ENCODE measurements around the gene SLC25A10.

SLC25A10 gene, protein sequence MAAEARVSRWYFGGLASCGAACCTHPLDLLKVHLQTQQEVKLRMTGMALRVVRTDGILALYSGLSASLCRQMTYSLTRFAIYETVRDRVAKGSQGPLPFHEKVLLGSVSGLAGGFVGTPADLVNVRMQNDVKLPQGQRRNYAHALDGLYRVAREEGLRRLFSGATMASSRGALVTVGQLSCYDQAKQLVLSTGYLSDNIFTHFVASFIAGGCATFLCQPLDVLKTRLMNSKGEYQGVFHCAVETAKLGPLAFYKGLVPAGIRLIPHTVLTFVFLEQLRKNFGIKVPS

DNA sequence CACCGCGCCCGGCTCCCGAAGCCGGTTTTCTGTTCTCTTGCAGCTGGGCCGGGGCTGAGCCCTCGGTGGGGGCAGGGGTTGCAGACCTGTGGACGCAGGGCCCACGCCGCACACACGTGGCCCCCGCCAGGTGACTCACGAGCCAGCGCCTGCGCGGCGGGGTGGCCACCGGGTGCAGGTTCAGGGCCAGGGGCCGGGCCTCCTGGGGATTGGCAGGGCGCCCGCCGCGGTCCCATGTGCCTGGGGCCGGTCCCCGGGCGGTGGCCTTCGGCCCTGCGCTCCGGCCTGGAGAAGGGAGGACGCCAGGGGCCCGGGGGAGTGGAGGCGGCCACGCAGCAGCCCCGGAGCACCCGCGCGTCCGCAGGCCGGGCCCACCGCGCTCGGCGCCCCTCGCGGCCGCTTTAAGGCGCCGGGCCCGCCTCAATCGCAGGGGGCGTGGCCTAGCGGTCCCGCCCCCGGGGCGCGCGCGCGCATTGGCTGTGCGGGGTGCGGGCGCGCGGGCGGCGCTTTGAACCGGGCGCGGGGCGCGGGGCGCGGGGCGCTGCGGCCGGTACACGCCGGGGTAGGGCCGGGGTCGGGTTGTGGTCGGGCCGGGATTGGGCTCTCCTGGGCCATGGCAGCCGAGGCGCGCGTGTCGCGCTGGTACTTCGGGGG is at the start of gene SLC25A10:
TSS of gene SLC25A10 (plus strand) at position 471 of the 654 bp plus-strand sequence. CDS start at position 614, 143 bp downstream.
- DNase-seq = peak; percentile 83

DNA sequence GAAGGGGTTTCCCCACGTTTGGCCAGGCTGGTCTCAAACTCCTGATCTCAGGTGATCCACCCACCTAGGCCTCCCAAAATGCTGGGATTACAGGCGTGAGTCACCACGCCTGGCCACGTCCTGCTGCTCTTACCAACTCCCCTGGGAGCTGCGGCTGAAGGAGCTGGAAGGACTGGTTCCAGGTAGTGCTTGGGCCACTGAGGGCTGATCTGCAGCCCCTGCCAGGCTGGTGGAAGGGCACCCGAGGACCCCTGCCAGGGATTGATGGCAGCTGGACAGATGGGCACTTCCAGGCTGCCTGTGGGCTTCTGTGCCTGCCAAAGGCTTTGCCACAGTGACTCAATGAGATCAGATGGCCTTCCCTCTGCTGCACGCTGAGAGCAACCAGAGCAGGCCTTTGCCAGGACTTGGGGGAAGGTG is 48.0 kb upstream of the SLC25A10 start:
- no peak for DNase-seq

DNA sequence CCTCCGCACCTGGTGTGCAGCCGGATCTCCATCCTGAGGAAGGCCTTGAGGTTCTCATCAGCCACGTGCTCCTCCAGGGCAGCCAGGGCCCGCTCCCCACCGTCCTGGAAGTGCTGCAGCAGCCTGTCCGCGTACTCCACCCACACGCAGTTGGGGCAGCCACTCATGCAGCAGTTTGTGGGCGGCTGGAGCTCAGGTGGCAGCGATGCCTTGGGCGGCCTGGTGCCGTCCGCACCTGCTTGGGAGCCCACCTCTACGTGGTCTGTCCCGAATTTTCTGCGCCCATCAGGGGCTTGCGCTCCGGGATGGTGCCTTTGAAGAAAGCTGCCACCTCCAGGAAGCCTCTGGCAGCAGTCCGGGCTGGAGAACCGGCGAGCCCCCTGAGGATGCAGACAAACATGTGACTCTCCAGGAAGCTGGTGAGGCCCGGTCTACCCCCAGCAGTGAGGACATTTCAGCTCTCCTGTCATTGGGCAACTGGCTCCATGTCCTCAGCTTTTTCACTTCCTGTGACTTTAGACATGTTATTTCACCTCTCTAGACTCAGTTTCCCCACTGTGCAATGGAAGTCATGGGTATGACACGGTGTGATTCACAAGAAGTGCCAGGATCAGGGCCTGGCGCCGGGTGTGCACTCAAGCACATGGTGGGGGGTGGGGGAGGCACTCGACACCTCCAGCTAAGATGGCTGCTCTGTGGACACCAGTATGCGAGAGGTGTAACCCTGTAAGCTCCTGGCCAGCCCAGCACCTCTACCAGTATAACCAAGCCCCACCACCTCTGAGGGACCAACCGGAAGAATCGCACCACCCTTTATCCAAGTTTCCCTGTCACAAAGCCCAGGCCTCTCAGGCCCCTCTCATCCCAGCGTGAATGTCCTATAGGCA is 46.6 kb upstream of the SLC25A10 start:
- peak; percentile 72 for DNase-seq

DNA sequence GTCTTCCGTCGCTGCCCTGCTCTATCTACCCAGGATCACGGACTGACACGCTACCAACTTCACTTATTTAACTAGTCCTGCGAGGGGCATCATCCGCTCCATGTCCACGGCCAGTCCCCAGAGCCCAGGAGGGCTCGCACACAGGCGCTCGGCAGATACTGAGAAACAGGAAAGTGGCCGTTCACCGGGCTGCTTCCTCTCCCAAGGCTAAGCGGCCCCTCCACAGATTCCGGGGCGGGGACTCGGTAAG is 46.1 kb upstream of the SLC25A10 start:
- DNase-seq = peak; percentile 27

DNA sequence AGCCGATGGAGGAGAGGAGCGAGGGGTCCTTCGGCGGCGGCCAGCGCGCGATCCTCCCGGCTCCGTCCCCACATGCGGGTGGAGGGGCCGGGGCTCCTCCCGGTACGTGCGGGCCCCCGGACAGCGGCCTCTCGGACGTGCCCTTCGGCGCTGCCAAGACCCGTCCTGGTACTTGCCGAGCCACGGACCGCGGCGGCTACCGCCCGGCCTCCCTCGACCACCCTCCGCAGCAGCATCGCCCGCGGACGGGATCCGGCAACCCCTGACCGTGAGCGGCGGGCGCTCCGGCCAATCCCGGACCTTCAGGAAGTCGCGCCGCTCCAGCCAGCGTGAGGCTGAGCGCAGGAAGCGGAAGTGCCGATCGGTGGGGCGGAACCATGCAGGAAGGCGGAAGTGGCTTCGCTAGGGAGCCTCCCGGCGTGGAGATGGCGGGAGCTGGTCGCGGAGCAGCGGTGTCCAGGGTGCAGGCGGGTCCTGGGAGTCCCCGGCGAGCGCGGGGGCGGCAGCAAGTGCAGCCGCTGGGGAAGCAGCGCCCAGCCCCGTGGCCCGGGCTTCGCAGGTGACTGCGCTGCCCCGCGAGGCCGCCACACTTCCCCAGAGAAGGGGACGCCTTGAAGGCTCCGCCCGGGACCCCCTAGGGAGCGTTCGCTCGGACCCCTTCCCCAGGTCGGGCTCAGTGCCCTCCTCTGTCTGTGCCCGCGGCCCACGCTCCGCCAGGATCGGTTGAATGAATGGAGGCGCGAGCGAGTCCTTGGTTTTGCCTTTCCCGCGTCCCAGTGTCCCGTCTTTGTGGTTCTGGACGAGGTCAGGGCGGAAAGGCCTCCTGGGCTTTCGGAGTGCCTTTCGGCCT is 45.5 kb upstream of the SLC25A10 start, which contains the start of the genes CCDC137 and OXLD1:
TSS of gene CCDC137 (plus strand) at position 396 of the 850 bp plus-strand sequence. CDS start at position 426, 30 bp downstream.
TSS of gene OXLD1 (minus strand) at position 264 of the 850 bp plus-strand sequence. CDS start at position 236, 28 bp downstream.
- peak; percentile 95 for DNase-seq

DNA sequence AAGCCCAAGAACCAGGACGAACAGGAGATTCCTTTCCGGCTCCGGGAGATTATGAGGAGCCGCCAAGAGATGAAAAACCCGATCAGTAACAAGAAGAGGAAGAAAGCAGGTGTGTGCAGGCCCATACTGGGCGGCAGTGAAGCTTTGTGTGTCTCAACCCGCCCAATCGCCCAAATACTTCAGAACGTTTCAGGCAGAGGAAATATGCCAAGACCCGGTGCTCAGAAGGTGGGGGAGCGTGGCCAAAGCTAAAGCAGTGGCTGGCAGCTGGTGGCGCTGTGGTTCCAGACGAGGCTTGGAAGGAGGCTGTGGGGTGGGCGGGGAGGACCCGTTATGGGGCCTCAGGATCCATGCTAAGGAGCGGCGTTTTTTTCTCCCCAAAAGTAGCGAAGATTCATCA is 44.3 kb upstream of the SLC25A10 start:
- DNase-seq = no peak

DNA sequence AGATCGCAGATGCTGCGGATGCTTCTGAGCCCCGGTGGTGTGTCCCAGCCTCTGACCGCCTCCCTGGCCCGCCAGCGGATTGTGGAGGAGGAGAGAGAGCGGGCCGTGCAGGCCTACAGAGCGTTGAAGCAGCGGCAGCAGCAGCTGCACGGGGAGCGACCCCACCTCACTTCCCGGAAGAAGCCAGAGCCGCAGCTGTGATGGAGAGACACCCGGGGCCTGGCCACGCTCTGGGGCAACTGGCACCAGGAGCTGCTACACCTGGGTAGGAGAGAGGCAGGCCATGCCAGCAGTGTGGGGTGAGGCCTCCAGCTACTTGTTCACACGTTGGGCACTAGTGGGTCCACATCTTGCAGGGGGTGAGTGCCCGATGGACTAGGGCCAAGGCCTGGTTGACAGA is 39.6 kb upstream of the SLC25A10 start:
- DNase-seq = no peak

DNA sequence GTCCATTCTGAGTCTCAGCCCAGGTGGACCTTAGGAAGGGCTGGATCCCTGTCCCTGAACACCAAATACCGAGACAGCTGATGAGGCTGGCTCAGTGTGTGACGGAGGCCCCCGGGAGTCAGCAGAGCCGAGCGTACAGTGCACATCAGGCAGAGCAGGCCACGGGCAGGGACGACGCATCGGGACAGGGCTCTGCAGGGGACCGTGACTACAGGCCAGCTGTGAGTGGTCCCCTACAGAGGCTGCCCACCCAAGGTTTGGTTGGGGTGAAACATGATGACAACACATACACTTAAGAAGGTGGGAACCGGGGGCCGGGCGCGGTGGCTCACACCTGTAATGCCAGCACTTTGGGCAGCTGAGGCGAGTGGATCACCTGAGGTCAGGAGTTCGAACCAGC is 39.1 kb upstream of the SLC25A10 start:
- DNase-seq = no peak

DNA sequence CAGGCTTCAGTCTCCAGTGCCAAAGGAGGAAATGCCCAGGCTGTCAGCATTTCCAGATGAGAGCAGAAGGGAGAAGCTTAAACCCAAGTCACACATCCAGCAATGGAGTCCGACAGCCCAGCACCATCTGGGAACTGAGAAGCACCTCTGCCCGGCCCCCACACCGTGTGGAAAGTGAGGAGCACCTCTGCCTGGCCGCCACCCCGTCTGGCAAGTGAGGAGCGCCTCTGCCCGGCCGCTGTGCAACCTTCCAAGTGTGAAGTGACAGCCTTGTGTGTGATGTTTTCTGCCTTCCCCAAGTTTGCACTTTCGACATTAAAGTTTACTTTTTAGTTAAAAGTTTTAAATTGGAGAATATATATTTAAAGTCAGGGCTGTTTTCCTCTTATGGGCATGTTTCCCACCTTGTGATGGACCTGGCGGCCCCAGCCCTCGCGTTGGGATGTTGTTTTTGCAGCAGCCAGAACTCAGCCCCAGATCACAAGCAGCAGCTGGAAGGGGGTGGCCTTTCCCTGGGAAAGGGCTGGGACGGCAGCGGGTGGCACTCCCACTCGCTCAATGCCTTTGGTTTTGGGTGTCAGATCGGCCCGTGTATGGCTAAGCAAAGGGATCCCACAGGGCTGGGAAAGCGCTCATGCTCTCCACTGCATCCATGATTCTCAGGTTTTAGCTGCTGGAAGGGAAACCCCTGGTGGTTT is 38.4 kb upstream of the SLC25A10 start:
- DNase-seq = no peak

DNA sequence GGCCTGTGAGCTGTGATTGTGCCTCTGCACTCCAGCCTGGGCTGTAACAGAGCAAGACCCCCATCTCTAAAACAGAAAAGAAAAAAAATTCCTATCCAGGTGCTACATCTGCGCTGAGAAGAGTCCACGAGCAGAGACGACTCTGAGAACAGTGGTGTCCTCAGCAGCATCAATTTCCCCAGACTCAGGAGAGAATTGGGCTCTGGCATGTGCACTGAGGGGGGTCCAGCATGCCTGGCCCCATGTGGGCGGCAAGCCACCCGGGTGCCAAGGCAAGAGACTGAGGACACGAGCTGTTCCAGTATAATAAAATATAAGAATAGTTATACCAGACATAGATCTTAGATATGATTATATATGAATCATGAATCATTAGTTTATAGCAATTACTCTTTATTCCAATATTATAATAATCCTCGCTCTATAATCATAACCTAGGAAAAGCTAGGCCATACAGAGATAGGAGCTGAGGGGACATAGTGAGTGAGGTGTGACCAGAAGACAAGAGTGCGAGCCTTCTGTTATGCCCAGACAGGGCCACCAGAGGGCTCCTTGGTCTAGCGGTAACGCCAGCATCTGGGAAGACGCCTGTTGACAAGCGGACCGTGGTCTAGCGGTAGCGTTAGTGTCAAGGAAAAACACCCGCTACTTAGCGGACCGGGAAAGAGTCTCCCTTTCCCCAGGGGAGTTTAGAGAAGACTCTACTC is 36.4 kb upstream of the SLC25A10 start:
- peak; percentile 37 for DNase-seq

DNA sequence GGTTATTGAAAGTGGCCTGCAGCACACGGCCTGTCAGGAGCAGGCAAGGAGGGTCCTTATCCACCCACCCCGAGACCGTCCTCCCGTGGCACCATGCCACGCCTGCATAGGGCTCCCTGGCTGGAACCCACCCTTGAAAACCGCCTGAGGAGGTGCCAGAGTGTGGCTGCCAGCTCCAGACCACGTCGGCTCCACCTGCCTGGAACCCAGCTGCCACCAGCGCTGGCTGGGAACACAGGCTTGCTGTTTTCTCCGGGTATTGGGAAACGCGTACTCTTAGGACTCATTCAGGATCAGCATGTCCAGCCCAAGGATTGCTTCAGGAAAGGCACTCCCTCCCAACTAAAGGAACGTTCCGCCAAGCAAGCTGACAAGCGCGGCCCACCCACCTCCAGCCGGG is 35.2 kb upstream of the SLC25A10 start:
- DNase-seq = no peak

DNA sequence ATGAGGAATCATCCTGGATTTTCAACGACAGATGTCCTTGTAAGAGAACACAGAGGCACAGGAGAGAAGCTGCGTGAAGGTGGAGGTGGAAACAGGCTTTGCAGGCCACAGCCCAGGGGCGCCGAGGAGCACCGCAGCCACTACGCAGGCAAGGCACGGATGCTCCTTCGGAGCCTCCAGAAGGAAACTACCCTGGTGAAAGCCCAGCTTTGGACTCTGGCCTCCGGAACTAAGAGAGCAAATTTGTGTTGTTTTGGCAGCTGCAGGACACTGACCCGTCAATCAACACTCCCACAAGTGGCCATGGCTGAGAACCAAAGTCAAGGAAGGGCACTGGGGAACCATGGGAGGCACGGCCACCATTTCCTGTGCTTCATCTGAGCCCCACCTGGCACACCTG is 31.9 kb upstream of the SLC25A10 start:
- DNase-seq = no peak

DNA sequence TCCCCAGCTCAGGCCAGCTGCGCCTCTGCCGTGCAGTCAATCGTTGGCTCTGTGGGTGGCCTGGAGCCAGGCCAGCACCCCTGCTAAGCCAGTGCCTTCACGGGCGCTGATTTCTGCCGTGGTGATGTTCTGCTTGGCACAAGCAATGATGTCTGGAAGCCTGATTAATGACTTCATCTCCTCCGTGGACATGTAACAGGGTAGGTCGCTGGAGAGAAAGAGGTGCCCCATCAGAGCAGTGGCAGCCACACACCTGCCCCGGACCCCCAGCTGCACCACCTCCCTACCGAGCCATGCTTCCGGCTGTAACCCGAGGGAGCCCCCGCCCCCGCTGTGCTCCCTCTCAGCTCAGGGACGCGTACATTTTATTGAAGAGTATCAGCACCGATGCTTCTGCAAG is 30.4 kb upstream of the SLC25A10 start:
- DNase-seq = no peak

DNA sequence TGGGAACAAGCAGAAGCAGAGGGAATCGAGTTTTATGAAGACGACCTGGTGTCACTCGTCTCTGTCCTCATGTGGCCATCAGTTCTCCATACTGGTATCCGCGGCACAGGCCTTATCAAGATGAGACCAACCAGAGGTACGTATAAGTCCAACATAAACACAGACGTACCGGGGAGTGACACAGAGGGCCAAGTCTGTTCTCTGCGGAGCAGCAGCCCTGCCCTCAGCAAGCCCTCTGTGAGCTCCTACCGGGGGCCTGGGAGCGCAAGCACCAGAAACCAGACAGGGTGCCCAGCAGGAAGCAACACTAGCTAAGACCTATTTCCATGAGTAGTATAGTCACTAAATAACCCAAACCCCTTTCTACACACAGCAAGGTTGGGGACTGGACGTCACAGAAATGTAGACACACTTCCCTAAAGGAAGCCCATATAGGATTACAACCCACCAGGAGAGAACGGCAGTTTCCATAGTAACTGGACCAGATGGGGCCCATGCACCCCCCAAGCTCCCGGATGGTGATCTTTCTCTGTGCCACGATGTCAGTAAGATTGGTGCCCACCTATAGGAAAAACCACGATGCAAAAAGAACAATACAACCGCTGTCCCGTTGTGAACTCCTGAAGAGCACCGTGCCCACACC is 29.4 kb upstream of the SLC25A10 start:
- no peak for DNase-seq

DNA sequence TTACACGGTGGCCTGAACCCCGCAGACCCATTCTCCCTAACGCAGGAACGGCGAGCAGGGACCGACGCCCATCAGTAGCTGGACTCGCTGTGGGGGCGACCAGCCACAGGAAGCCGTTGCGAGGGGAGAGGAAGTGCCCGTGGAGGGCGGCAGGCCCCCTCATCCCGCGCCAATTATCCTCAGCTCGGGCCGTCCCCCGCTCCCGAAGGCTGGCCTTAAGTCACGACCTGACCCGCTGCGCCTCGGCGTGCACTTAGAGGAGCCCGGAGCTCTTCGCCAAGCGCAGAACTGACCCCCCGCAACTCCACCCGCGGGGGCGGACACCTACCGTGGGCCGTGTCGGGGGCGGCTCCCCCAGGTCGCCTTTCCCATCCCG is 28.9 kb upstream of the SLC25A10 start:
- DNase-seq = no peak

DNA sequence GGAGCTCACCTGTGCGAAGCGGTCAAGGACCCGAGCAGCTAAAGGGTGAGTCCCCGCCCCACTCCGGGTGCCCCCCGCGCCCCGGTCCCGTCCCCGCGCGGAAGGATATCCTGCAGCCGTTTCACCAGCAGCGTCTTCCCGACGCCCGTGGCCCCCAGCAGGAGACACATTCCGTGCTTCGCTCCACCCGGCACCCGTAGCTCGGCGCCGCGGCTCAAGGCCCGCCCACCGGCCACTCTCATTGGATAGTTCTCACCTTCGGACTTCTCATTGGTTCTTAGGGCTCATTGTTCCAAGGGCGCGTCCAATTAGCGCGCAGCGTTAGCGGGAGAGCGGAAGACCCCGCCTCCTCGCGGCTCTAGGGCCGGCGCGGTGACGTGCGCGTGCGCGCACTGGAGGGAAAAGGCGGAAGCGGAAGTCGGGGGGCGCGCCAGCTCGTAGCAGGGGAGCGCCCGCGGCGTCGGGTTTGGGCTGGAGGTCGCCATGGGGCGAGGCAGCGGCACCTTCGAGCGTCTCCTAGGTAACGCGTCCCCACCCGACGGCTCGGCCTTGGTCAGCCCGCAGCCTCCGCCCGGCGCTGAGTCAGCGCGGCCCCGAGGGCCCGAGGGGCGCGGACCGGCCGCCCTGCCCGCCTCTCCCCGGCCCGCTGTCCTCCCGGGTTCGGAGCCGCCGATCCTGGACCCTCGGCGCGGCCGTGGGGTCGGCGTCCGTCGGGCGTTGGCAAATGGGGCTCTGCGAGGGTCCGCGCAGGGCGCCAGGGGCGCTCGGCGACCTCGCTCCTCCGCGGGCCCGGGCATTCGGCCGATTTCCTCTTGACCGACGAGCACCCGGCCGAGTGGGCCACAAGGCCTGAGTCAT is 28.3 kb upstream of the SLC25A10 start, which contains the start of the genes ARL16 and HGS:
TSS of gene ARL16 (minus strand) at position 214 of the 858 bp plus-strand sequence. CDS start at position 170, 44 bp downstream.
TSS of gene HGS (plus strand) at position 428 of the 858 bp plus-strand sequence. CDS start at position 484, 56 bp downstream.
- peak; percentile 97 for DNase-seq

DNA sequence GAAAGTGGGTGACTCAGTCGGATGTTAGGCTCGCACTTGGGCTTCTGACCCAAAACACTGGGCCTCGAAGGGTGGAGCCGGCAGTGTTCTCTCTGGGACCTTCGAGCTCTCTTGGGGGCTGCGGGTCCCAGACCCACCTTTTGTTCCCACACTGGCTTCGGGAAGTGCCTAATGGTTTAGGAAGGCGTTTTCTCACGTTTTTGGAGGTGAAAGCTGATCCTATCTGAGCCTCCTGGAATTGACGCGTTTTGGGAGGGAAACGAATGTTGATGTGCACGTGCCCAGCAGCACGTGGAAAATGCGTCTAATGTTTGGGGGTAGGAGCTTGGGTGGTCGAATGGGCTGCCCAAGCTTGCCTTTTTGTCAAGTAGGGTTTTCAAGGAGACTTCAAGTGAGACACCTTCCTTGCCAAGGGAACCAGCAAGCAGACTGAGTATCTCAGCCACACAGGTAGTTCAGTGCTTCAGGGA is 27.6 kb upstream of the SLC25A10 start:
- no peak for DNase-seq

DNA sequence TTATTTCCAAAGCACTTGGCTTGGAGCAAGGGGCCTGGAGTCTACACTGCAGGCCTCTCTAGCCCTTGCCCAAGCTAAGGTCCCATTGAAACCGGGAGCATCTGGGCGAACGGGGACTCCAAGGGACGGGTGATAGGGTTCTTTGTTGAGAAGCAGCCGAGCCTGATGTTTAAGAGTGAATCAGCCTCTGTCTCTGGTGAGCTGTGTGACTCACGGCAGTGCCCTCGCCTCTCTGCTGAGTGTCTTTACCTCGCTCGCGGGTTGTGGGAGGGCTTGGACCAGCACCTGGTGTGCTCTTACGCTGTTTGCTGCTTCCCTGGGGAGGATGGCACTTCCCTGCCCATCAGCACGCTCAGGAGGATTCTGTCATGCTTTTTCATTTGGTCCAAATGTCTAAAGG is 27.0 kb upstream of the SLC25A10 start:
- peak; percentile 71 for DNase-seq

DNA sequence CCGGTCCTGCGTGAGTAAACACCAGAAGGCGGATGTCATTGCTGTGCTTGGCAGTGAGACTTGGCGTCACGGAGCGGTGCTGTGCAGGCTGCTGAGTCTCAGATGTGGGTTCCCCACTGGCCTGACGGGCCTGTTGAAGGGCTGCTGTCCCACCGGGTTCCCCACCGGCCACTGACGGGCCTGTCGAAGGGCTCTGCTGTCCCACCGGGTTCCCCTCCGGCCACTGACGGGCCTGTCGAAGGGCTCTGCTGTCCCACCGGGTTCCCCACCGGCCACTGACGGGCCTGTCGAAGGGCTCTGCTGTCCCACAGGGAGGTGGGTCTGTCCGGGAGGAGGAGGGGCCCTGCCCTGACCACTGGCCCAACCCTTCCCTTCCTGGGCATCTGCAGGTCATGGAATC is 25.5 kb upstream of the SLC25A10 start:
- DNase-seq = no peak
